ENCODE measurements around the gene FOXK1. TPM values are rescaled to one million over a fixed set of nuclear protein-coding genes. Genes with fewer than 3 reads are reported as not detected.
A peak's percentile ranks its signal among the peaks of the same experiment; 100 is the strongest.

FOXK1 gene
- total RNA-seq, 2 donors from 2014 or later: 19.4 to 24.8 TPM

DNA sequence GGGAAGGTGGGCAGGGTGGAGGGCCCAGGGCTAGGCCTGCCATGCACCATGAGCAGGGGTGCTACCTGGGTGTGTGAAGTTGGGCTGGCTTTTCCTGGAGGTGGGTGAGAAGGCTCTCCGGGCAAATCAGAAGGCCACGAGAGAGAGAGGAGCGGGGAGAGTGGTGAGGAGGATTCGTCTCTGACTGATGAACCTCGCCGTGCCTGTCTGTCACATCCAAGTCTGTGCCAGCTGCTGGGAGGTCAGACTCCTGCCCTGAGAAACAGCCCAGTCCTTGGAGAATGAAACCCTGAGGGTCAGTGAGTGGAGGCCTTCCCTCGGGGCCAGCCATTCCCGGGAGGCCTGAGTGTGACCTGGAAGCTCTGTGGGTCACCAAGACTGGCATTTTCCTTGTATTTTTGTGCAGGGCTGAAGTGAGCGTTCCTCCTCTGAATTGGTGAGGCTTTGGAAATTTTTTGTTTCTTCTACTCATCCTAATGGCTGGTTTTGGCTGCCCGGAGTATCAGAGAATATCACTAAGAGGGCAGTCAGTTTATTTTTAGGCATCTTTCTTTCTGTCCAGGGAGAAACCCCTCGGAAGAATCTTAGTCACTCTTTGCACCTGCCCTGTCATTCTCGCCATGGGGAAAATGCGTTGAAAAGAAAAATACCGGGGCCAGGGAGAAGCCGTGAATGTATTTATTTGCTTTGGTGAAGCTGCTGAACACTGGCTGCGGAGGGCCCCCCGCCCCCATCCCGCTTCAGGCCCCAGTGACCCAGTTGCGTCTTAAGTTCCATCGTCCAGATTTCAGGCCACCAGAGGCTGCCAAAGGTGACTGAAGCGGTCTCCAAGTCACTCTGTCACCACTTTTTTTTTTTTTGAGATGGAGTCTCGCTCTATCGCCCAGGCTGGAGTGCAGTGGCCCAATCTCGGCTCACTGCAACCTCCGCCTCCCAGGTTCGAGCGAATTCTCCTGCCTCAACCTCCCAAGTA is 86.8 kb downstream of the FOXK1 start:
- H3K36me3 ChIP-seq: peaks cover 27% of the 10 kb centered on the region
- H3K9me3 ChIP-seq: no peaks in the 10 kb centered on the region
- TF ChIP-seq CTCF (IDR thresholded peaks at IDR 0.05): no peak
- H3K4me1 ChIP-seq: peaks cover 0 to 22% of the 10 kb centered on the region in 2 donors
- H3K27ac ChIP-seq: no peak overlapping the region
- H3K4me3 ChIP-seq: no peak overlapping the region
- H3K27me3 ChIP-seq: no peaks in the 10 kb centered on the region
- DNase-seq (ENCODE audit: low spot score): no peak

GRCh38 chr7:4769761-4770160 is 87.7 kb downstream of the FOXK1 start:
- Histone ChIP-seq H3K27ac (peak overlapping the region; percentile 10 to 51), H3K27me3 (no peaks in the 10 kb centered on the region)
- no peak for TF ChIP-seq CTCF (IDR thresholded peaks at IDR 0.05)

GRCh38 chr7:4770886-4771285 is 88.8 kb downstream of the FOXK1 start:
- peaks cover 10% of the 10 kb centered on the region for H3K36me3 ChIP-seq
- no peaks in the 10 kb centered on the region for H3K27me3 ChIP-seq
- no peak for TF ChIP-seq CTCF (IDR thresholded peaks at IDR 0.05)
- peak overlapping the region in 1 of 2 donors; percentile 0 for H3K27ac ChIP-seq
- no peak for DNase-seq (ENCODE audit: low spot score)
- H3K9me3 ChIP-seq: no peaks in the 10 kb centered on the region
- peaks cover 0 to 31% of the 10 kb centered on the region in 2 donors for H3K4me1 ChIP-seq
- H3K4me3 ChIP-seq: no peak overlapping the region

More at GRCh38 chr7:4769761-4770160, 87.7 kb downstream of the FOXK1 start:
- Histone ChIP-seq H3K4me3 (no peak overlapping the region), H3K36me3 (peaks cover 19% of the 10 kb centered on the region), H3K9me3 (no peaks in the 10 kb centered on the region), H3K4me1 (peaks cover 0 to 31% of the 10 kb centered on the region in 2 donors)
- DNase-seq (ENCODE audit: low spot score): no peak

DNA sequence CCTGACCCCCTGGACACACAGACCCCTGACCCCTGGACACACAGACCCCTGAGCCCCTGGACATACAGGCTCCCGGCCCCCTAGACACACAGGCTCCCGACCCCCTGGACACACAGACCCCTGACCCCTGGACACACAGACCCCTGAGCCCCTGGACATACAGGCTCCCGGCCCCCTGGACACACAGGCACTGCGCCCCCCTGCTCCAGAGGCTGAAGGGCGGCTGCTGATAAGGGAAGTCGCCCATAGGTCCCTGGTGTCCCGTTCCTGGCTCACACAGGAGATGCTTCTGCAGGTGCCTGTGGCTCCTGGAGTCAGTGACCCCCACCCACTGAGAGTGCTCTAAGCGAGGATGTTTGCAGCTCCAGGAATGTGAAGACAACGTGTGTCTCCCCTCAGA is 89.6 kb downstream of the FOXK1 start:
- no peaks in the 10 kb centered on the region for H3K27me3 ChIP-seq
- peaks cover 10% of the 10 kb centered on the region for H3K36me3 ChIP-seq
- DNase-seq (ENCODE audit: low spot score): no peak
- H3K4me3 ChIP-seq: no peak overlapping the region
- no peaks in the 10 kb centered on the region for H3K9me3 ChIP-seq
- TF ChIP-seq CTCF (IDR thresholded peaks at IDR 0.05): no peak
- peaks cover 0 to 40% of the 10 kb centered on the region in 2 donors for H3K4me1 ChIP-seq
- no peak overlapping the region for H3K27ac ChIP-seq

- H3K4me1 ChIP-seq: peaks cover 0 to 46% of the 10 kb centered on the region in 2 donors
- no peak overlapping the region for H3K27ac ChIP-seq
- DNase-seq (ENCODE audit: low spot score): no peak
- H3K36me3 ChIP-seq: peaks cover 6% of the 10 kb centered on the region
- H3K27me3 ChIP-seq: no peaks in the 10 kb centered on the region
- TF ChIP-seq CTCF (IDR thresholded peaks at IDR 0.05): no peak
- no peaks in the 10 kb centered on the region for H3K9me3 ChIP-seq
- no peak overlapping the region for H3K4me3 ChIP-seq
Measured at GRCh38 chr7:4772306-4772705, 90.2 kb downstream of the FOXK1 start.

Data from right atrium auricular region (tissue), 2 donors.